Measurements from ENCODE around the gene SZRD1. TPM values are rescaled to one million over a fixed set of nuclear protein-coding genes. Genes with fewer than 3 reads are reported as not detected.
A peak's percentile ranks its signal among the peaks of the same experiment; 100 is the strongest.

The SZRD1 gene
- total RNA-seq, 1 donor from 2014 or later, result 108 TPM

- intact Hi-C loops (cut with DNase I), result no loop called here
- DNase-seq (ENCODE audit: missing footprints), result no peak
- ATAC-seq, result no peak
Measured at GRCh38 chr1:16422041-16422440, 55.0 kb downstream of the SZRD1 start.

DNA sequence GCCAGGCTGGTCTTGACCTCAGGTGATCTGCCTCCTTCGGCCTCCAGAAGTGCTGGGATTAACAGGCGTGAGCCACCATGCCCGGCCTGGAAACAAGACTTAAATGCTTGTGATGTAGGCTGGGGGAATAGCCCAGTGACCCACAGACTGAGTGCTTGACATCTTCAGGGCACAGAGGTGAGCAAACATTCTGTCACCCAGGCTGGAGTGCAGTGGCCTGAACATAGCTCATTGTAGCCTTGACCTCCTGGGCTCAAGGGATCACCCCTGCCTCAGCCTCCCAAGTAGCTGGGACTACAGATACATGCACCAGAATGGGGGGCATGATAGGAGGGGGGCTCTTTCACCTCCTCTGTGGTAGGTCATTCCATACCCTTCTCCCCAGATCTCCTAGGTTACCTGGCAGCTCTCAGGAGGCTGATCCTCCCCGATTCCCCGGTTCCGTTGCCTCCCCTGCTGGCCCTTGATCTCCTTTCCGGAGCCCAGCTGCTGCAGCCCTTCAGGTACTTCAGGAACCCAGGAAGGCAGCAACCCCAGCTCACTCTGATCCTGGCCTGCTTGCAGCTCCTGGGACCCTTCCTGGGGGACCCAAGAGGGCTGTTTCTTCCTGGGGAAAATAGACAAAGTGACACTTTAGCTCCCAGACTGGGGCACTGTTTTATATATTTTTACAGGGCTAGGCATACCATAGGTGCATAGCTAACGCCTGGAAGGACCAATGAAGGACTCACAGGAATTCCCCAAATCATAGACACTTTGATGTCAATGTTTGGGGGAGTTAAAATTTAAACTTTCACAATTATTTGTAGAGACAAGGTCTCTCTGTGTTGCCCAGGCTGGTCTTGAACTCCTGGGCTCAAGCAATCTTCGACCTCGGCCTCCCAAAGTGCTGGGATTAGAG lies 58.3 kb downstream of the SZRD1 start:
- DNase-seq (ENCODE audit: missing footprints) (no peak), ATAC-seq (no peak)
- intact Hi-C loops (cut with DNase I), result no loop called here

GRCh38 chr1:16430606-16431005 lies 63.6 kb downstream of the SZRD1 start:
- intact Hi-C loops (cut with DNase I), result no loop called here
- no peak for DNase-seq (ENCODE audit: missing footprints)

DNA sequence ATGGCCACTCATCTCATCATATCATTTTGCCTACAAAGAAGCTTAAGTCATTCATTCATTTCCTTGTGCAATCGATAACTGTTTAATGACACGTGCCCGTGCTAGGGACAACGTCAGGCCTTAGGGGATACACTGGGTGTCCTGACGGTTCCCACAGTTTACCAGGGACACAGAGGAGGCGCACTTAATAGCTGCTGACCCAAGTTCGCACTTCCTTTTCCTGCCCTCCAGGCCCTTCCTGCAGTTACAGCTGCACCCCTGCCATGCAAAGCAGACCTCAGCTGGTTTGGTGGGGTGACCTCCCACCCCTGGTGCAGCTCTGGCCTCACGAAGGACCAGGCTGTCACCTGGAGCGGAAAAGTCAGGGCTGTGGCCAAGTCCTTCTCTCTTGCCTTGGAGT lies 66.0 kb downstream of the SZRD1 start:
- intact Hi-C loops (cut with DNase I), result no loop called here
- DNase-seq (ENCODE audit: missing footprints) (no peak), ATAC-seq (no peak)

More at GRCh38 chr1:16430606-16431005, 63.6 kb downstream of the SZRD1 start:
- ATAC-seq, result no peak

DNA sequence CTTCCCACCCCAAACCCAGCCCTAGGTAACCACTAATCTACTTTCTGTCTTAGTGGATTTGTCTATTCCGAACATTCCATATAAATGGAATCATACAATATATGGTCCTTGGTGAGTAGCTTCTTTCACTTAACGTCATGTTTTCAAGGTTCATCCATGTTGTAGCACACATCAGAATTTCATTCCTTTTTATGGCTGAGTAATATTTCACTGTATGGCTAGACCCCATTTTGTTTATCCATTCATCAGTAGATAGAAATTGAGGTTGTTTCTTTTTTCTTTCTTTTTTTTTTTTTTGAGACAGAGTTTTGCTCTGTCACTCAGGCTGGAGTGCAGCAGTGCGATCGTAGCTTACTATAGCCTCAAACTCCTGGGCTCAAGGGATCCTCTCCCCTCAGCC lies 67.0 kb downstream of the SZRD1 start:
- DNase-seq (ENCODE audit: missing footprints), result no peak
- no peak for ATAC-seq
- intact Hi-C loops (cut with DNase I), result no loop called here

DNA sequence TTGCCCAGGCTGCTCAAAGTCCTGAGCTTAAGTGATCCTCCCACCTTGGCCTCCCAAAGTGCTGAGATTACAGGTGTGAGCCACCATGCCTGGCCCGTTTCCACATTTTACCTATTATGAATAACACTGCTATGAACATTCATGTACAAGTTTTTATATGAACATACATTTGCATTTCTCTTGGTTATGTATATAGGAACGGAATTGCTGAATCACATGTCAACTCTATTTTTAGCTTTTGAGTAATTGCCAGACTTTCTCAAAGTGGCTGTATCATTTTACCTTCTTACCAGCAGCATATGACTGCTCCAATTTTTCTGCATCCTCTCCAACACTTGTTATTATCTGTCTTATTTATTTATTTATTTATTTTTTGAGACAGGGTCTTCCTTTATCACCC lies 67.5 kb downstream of the SZRD1 start:
- no peak for ATAC-seq
- no peak for DNase-seq (ENCODE audit: missing footprints)
- intact Hi-C loops (cut with DNase I), result no loop called here

- ATAC-seq, result no peak
- intact Hi-C loops (cut with DNase I), result no loop called here
- no peak for DNase-seq (ENCODE audit: missing footprints)
Measured at GRCh38 chr1:16436946-16437474, 70.0 kb downstream of the SZRD1 start, which contains the start of gene SPATA21. Gene SPATA21 (minus strand): TSS chr1:16437424. CDS start chr1:16431371, 6,053 bp downstream.

DNA sequence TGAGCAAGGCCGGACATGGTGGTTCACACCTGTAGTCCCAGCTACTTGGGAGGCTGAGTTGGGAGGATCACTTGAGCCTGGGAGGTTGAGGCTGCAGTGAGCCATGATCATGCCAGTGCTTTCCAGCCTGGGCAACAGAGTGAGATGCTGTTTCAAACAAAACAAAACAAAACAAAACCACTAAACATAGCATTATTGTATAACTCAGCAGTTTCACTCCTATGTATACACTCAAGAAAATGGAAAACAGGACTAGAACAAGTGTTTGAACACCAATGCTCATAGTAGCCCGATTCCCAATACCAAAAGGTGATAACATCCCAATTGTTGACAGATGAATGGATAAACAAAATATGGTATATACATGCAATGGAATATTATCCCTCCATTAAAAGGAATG lies 71.5 kb downstream of the SZRD1 start:
- intact Hi-C loops (cut with DNase I), result no loop called here
- DNase-seq (ENCODE audit: missing footprints) (no peak), ATAC-seq (no peak)

DNA sequence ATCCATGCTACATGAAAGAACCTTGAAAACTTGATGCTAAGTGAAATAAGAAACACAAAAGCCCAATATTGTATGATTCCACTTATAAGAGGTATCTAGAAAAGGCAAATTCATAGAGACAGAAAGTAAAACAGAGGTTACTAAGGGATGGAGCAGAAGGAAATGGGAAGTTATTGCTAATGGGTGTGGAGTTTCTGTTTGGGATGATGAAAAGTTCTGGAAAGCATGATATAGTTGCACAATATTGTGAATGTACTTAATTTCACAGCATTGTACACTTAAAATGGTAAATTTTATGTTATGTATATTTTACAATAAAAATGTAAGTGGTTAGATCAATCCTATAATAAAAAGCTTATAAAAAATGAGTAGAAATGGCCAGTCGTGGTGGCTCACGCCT lies 71.9 kb downstream of the SZRD1 start:
- no peak for DNase-seq (ENCODE audit: missing footprints)
- intact Hi-C loops (cut with DNase I), result no loop called here
- ATAC-seq, result no peak

- peak; percentile 40 for ATAC-seq
- DNase-seq (ENCODE audit: missing footprints), result no peak
- intact Hi-C loops (cut with DNase I), result loop anchor here (1.0 kb wide), 2 partner anchors 59 to 73 kb away; partner anchors contain the start of gene SZRD1
Measured at GRCh38 chr1:16440131-16440469, 73.1 kb downstream of the SZRD1 start.

- ATAC-seq (peak; percentile 96), DNase-seq (ENCODE audit: missing footprints) (peak; percentile 97)
- intact Hi-C loops (cut with DNase I), result loop anchor here (1.0 kb wide), 2 partner anchors 59 to 73 kb away; partner anchors contain the start of gene SZRD1
Measured at GRCh38 chr1:16440470-16441281, 73.6 kb downstream of the SZRD1 start, which contains the start of gene NECAP2. Gene NECAP2 (plus strand): TSS chr1:16440724. CDS start chr1:16440762, 38 bp downstream.

DNA sequence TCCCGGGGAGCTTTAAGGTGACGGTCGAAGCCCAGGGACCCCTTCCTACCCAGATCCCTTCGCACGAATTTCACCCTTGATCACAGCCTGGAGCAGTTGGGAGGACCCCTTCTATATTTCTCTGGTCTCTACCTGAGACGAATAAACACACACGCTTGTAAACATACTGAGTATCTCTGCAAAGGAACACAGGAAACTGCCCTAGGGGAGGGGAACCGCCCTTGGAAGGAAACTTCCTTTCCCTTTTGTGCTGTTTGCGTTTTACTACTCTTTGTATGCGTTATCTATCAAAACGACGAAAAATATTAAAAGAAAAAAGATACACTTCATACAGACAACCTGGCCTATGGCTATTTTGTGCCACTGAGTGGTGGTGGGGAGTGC lies 74.2 kb downstream of the SZRD1 start:
- intact Hi-C loops (cut with DNase I), result no loop called here
- ATAC-seq (no peak), DNase-seq (ENCODE audit: missing footprints) (no peak)

GRCh38 chr1:16442265-16442664 lies 75.2 kb downstream of the SZRD1 start:
- ATAC-seq (no peak), DNase-seq (ENCODE audit: missing footprints) (no peak)
- intact Hi-C loops (cut with DNase I), result no loop called here

DNA sequence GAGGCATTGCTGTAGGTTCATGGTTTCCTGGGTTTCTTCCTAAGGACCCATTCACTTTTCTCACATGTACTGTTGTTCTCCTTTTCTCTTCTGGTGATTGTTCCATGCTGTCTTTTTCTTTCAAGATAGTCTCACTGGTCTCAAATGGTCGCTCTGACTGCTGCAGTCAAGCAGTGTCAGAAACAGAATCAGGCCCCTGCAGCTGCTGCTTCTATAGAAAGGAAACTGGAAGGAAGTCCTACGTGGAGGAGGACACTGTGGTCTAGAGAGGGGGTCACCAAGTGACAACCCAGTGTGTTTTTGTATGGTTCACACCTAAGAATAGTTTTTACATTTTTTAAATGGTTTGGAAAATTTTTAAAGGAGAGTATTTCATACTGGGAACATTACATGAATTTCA lies 75.9 kb downstream of the SZRD1 start:
- intact Hi-C loops (cut with DNase I), result no loop called here
- no peak for DNase-seq (ENCODE audit: missing footprints)
- ATAC-seq, result no peak

DNA sequence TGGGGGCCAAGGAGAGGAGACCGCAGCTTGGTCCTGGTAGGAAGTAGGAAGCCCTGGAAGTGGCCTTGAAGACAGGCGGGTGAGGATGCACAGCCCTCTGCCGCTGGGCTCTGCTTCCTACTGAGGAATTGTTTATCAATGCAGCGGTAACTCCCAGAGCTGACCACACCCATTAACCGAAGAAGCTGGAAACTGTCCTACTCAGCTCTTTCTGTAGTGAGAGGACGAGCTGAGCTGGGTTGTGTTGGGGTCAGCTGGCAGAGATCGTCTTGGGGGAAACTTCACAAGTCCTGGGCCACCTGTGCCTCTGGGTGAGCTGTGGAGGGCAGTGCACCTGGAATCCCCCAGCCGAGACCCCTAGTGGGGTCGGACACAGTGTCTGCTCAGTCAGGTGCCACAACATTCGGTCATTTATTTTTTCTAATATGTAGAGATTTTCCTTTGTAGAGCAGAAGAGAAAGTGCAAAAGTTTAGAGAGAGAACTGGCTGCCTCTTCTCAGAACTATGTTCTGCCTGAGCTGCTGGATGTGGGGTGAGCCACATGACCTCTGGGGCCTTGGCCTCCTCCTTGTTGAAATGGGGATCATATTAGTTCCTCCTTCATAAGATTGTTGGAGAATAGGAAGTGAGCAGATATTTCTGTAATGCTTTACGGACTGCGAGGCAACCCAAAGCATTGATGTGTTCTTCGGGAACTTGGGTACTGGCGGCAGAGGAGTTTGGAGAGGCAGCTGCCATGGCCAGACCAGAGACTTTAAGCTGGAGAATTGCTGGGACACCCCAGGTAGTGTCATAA lies 77.1 kb downstream of the SZRD1 start:
- ATAC-seq (no peak), DNase-seq (ENCODE audit: missing footprints) (no peak)
- intact Hi-C loops (cut with DNase I), result no loop called here

GRCh38 chr1:16445052-16445451 lies 78.0 kb downstream of the SZRD1 start:
- ATAC-seq, result no peak
- intact Hi-C loops (cut with DNase I), result no loop called here

DNA sequence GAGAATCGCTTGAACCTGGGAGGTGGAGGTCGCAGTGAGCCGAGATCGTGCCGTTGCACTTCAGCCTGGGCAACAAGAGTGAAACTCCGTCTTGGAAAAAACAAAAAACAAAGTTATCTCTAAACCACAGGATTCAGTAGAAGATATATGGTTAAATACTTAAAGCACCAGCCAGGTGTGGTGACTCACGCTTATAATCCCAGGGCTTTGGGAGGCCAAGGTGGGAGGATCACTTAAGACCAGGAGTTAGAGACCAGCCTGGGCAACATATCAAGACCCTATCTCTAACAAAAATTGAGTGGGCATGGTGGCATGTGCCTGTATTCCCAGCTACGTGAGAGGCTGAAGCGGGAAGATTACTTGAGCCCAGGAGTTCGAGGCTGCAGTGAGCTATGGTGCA lies 79.1 kb downstream of the SZRD1 start:
- intact Hi-C loops (cut with DNase I), result no loop called here
- ATAC-seq (no peak), DNase-seq (ENCODE audit: missing footprints) (no peak)

More at GRCh38 chr1:16445052-16445451, 78.0 kb downstream of the SZRD1 start:
- no peak for DNase-seq (ENCODE audit: missing footprints)

DNA sequence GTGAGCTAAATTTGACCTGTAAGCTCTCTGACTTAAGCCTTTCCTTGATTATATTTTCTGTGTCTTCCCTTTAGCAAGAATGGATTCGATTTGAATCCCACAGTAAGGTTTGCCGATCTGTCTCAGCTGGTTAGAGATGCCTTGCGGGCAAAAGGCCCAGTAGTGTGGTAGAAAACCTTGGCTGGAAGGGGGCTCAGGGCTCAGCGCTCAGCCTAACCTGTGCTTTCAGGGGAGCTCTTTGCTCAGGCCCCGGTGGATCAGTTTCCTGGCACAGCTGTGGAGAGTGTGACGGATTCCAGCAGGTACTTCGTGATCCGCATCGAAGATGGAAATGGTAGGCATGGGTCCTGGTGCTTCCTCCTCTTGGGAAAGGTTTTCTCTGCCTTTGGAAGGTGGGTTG lies 80.6 kb downstream of the SZRD1 start:
- no peak for ATAC-seq
- intact Hi-C loops (cut with DNase I), result no loop called here
- DNase-seq (ENCODE audit: missing footprints), result no peak
